Breast epithelium (tissue), 3 donors: ENCODE data around the gene COL6A1.

Experiments used
- POLR2A ChIP-seq: fragments of 450-650 bp; IDR thresholded peaks from one replicate; pipeline ENCODE4 v1.6.1; 2016; ENCODE audit warnings: antibody characterized with exemption, mild to moderate bottlenecking, moderate library complexity
- TF ChIP-seq, protein P1 (sequence below), 3 donors: fragments of 450-650 bp; IDR thresholded peaks; one replicate each; pipeline ENCODE4 v1.5.1; 2016 to 2017; ENCODE audit warnings: antibody characterized with exemption in 3 of 3, mild to moderate bottlenecking in 3 of 3, moderate library complexity in 3 of 3

DNA sequence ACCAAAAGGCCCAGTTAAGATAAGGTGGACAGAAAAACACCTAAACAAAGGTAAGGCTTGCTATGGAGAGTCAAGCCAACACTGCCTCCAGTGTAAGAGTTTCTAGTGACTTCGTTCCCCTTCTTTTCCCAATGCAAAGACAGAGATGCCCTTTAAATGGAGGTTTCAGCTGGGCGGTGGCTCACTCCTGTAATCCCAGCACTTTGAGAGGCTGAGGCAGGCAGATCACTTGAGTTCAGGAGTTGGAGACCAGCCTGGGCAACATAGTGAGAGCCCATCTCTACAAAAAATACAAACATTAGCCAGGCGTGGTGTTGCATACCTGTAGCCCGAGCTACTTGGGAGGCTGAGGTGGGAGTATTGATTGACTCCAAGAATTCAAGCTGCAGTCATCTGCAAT lies 24.0 kb upstream of the COL6A1 start:
- TF ChIP-seq POLR2A = no peak
- TF ChIP-seq, protein P1, sequence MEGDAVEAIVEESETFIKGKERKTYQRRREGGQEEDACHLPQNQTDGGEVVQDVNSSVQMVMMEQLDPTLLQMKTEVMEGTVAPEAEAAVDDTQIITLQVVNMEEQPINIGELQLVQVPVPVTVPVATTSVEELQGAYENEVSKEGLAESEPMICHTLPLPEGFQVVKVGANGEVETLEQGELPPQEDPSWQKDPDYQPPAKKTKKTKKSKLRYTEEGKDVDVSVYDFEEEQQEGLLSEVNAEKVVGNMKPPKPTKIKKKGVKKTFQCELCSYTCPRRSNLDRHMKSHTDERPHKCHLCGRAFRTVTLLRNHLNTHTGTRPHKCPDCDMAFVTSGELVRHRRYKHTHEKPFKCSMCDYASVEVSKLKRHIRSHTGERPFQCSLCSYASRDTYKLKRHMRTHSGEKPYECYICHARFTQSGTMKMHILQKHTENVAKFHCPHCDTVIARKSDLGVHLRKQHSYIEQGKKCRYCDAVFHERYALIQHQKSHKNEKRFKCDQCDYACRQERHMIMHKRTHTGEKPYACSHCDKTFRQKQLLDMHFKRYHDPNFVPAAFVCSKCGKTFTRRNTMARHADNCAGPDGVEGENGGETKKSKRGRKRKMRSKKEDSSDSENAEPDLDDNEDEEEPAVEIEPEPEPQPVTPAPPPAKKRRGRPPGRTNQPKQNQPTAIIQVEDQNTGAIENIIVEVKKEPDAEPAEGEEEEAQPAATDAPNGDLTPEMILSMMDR (IDR thresholded peaks at IDR 0.05) = no peak
